ENCODE measurements around the gene WDR38. TPM values are rescaled to one million over a fixed set of nuclear protein-coding genes. Genes with fewer than 3 reads are reported as not detected.

Gene WDR38
- total and polyA plus RNA-seq, 2 of the 4 experiments (the other 2 are of a cell fraction), result not detected

DNA sequence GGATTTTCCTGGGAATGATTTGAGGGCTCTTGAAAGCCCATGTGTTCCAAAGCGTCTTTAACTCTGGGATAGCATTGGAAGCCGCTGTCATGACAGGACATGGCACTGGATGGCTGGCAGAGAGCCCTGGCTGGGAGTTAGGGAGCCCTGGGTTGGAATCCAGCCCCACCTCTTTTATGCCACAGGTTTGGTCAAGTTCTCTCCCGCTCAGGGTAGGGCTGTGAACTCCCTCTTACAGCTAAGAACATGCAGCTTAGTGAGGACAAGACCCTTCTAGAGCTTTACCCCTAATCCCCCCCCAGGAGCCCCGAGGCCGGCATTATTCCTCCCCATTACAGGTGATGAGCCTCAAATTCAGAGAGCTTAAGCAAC is 39.1 kb upstream of the WDR38 start:
- Histone ChIP-seq H3K56ac (ENCODE audit: extremely low read depth, insufficient read depth, low read length) (no peak overlapping the region), H3K9me1 (ENCODE audit: insufficient read depth, low read length) (peaks cover 29% of the 10 kb centered on the region), H3K36me3 (ENCODE audit: control insufficient read depth, insufficient read depth, low read length) (peaks cover 10% of the 10 kb centered on the region; the same call in 1 of the 2 replicates), H3K79me1 (ENCODE audit: low read depth in 1 of 2, low read length in 2 of 2) (peaks cover 0 to 10% of the 10 kb centered on the region in 2 experiments; a peak in 2 of 4 replicates), H2AK5ac (ENCODE audit: low read depth, low read length) (peak overlapping the region; percentile 65; the same call in 1 of the 2 replicates), H2BK20ac (ENCODE audit: low read depth, low read length) (peak overlapping the region; percentile 9; the same call in 1 of the 2 replicates), H3K4me2 (ENCODE audit: low read depth, low read length) (no peak overlapping the region), H4K5ac (ENCODE audit: low read depth, low read length) (no peak overlapping the region), H3K9ac (ENCODE audit: low read depth, low read length) (no peak overlapping the region), H2AFZ (replicated peaks; ENCODE audit: low read length, poor library complexity) (no peak overlapping the region), H2BK15ac (ENCODE audit: low read depth, low read length) (no peak overlapping the region), H2AK9ac (replicated peaks; ENCODE audit: low read depth, low read length, poor library complexity) (no peak overlapping the region), H3K4me3 (ENCODE audit: insufficient read depth, low read depth, low read length) (no peak overlapping the region), H3K9me3 (ENCODE audit: control insufficient read depth, insufficient read depth, low read length) (no peaks in the 10 kb centered on the region), H3K27ac (ENCODE audit: insufficient read depth, low read length) (no peak overlapping the region), H3K18ac (ENCODE audit: low read depth, low read length) (no peak overlapping the region), H3K27me3 (ENCODE audit: control insufficient read depth, insufficient read depth, low read length) (no peaks in the 10 kb centered on the region), H3K4me1 (ENCODE audit: control insufficient read depth, insufficient read depth, low read length) (peaks cover 31% of the 10 kb centered on the region), H3K23ac (ENCODE audit: low read depth, low read length) (no peak overlapping the region), H4K8ac (ENCODE audit: low read depth in 2 of 2, low read length in 2 of 2) (no peak overlapping the region), H4K91ac (ENCODE audit: insufficient read depth, low read depth, low read length) (no peak overlapping the region; the same call in 1 of the 2 replicates), H3K14ac (replicated peaks; ENCODE audit: low read depth, low read length) (no peak overlapping the region), H4K20me1 (ENCODE audit: insufficient read depth, low read length) (no peaks in the 10 kb centered on the region), H2BK120ac (ENCODE audit: low read depth, low read length) (0 out of 2 replicates have a peak overlapping the region, but pooled peaks have one; percentile 86), H2BK5ac (ENCODE audit: low read depth, low read length, poor library complexity, severe bottlenecking) (no peak overlapping the region), H3K4ac (ENCODE audit: low read depth, low read length) (no peak overlapping the region)
- POLR2A ChIA-PET (ENCODE audit: unreplicated experiment), result no interaction called here
- no CpG with 5 or more reads among the region's 5 CpGs for WGBS, 2 experiments (ENCODE audit: extremely low coverage in 2 of 2, insufficient read length in 1 of 2)
- BruUV-seq (replicated peaks), result no TSS peak
- CTCF ChIA-PET, result interaction anchor here (0.9 to 1.3 kb wide), 4 partner anchors 14 to 42 kb away, joined by 3 to 10 read pairs (median 4); no protein-coding TSS in a partner anchor
- no peak for ATAC-seq (ENCODE audit: low read depth)
- intact Hi-C loops (cut with micrococcal nuclease) (no loop called here), in situ Hi-C loops (cut with MboI; ENCODE audit: low sequenced_read_pairs) (no loop called here), dilution Hi-C loops (cut with HindIII; ENCODE audit: low sequenced_read_pairs, unreplicated experiment) (no loop called here)
- TF ChIP-seq MXI1 (IDR thresholded peaks at IDR 0.05; ENCODE audit: borderline replicate concordance, low read depth, low read length) (no peak), FOS (IDR thresholded peaks at IDR 0.05; ENCODE audit: low read depth, low read length) (no peak), MAFK (IDR thresholded peaks at IDR 0.05; ENCODE audit: low read depth, low read length) (no peak), CEBPB (IDR thresholded peaks at IDR 0.05; ENCODE audit: low read depth, low read length) (no peak), RAD21 (IDR thresholded peaks at IDR 0.05; ENCODE audit: low read length) (no peak), BHLHE40 (IDR thresholded peaks at IDR 0.05; ENCODE audit: low read depth, low read length) (no peak), SMC3 (IDR thresholded peaks at IDR 0.05; ENCODE audit: low read depth, low read length) (no peak), NFE2L2 (IDR thresholded peaks at IDR 0.05; ENCODE audit: low read depth, low read length) (no peak), MAZ (IDR thresholded peaks at IDR 0.05; ENCODE audit: borderline replicate concordance, low read depth, low read length) (no peak), POLR2A (IDR thresholded peaks at IDR 0.05; ENCODE audit: low read depth, low read length) (no peak)
- TF ChIP-seq, protein P1, sequence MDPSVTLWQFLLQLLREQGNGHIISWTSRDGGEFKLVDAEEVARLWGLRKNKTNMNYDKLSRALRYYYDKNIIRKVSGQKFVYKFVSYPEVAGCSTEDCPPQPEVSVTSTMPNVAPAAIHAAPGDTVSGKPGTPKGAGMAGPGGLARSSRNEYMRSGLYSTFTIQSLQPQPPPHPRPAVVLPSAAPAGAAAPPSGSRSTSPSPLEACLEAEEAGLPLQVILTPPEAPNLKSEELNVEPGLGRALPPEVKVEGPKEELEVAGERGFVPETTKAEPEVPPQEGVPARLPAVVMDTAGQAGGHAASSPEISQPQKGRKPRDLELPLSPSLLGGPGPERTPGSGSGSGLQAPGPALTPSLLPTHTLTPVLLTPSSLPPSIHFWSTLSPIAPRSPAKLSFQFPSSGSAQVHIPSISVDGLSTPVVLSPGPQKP (IDR thresholded peaks at IDR 0.05; ENCODE audit: borderline replicate concordance, low read depth, low read length), result no peak
- TF ChIP-seq, protein P2, sequence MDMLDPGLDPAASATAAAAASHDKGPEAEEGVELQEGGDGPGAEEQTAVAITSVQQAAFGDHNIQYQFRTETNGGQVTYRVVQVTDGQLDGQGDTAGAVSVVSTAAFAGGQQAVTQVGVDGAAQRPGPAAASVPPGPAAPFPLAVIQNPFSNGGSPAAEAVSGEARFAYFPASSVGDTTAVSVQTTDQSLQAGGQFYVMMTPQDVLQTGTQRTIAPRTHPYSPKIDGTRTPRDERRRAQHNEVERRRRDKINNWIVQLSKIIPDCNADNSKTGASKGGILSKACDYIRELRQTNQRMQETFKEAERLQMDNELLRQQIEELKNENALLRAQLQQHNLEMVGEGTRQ (IDR thresholded peaks at IDR 0.05; ENCODE audit: low read depth, low read length), result no peak
- TF ChIP-seq, protein P3, sequence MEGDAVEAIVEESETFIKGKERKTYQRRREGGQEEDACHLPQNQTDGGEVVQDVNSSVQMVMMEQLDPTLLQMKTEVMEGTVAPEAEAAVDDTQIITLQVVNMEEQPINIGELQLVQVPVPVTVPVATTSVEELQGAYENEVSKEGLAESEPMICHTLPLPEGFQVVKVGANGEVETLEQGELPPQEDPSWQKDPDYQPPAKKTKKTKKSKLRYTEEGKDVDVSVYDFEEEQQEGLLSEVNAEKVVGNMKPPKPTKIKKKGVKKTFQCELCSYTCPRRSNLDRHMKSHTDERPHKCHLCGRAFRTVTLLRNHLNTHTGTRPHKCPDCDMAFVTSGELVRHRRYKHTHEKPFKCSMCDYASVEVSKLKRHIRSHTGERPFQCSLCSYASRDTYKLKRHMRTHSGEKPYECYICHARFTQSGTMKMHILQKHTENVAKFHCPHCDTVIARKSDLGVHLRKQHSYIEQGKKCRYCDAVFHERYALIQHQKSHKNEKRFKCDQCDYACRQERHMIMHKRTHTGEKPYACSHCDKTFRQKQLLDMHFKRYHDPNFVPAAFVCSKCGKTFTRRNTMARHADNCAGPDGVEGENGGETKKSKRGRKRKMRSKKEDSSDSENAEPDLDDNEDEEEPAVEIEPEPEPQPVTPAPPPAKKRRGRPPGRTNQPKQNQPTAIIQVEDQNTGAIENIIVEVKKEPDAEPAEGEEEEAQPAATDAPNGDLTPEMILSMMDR (conservative IDR thresholded peaks at IDR 0.05; ENCODE audit: low read depth, low read length), result no peak
- DNase-seq, result no peak

All from IMR-90 (cell line).